HG03045 (cell line): ENCODE results near the gene VAPB.

ENCODE experiments used
- ATAC-seq: cut with Tn5 transposase; IDR thresholded peaks from one replicate; pipeline ENCODE4 v1.9.1; 2021; ENCODE audit warnings: mild to moderate bottlenecking, moderate library complexity; ENCODE audit not compliant: unreplicated experiment

The VAPB gene

DNA sequence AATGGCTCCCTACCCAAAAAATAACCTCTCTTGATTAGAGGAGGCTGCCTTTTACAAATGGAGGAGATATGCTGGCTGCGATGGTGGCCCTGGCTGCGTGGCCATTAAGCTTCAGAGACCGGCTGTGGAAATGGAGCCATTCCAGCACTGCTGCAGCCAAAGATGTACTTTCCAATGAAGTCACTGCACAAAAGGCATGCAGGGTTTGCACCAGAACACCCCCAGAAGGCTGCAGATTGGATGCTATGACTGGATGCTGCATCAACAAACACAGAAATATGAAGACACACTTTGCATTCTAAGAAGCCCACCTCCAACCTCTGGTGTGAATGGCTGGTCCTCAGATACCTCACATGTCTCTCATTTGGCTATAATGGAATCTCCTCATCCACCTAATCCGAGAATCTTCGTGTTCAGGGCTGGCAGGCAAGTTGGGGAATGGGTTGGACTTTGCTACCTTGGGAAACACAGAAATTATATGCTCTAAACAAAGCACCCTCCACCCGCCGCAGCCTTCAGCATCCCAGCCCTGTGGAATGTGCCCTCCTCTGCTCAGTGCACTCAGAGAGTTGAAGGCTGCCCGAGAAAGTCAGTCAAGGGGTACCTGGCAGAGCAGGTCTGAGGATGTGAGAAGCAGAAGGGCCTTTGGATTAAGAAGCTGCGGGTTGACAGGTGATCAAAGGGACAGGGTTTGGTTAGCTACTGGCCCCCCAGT is 90.9 kb downstream of the VAPB start:
- ATAC-seq: no peak

GRCh38 chr20:58480551-58481336 is 91.7 kb downstream of the VAPB start:
- no peak for ATAC-seq

DNA sequence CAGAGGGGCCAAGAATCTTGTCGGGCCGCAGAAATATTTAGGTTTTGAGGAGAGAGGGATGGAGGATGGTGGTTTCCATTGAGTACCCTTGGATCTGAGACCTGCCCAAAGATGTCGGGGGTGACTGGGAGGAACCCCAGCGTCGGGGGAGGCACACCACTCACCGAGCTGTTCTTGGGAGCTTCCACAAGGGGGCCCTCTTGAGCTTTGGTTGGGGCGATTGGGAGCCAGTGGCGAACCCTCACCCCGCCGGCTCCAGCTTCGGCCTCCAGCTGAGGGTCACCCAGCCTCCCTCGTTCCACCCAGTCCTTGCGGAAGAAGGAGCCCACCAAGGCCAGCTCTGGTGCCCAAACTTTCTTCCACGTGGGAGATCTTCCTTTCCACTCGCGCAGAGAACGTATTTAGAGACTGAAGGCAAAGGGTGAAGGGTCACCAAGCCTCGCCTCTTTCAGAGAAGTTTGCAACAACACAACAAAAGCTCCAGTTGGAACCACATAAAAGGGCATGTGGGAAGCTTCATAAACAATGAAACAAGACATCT is 92.5 kb downstream of the VAPB start:
- no peak for ATAC-seq

DNA sequence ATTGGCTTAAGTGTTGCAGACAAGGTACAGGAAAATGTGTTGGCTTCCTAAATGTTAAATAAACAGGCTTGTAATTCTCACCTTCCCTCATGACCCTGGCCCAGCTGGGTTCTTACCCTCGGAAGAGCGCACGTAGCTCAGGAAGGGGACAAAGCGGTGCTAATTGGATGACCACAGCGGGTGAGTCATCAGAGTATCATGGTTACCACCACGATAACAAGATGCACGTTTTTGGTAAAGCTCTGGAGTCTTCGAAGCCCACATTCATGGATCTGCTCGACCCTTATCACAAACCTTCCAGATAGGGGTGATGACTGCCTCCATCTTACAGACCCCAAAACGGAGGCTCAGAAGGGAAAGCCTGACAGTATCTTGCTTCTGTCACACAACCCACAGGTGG is 93.4 kb downstream of the VAPB start:
- no peak for ATAC-seq

DNA sequence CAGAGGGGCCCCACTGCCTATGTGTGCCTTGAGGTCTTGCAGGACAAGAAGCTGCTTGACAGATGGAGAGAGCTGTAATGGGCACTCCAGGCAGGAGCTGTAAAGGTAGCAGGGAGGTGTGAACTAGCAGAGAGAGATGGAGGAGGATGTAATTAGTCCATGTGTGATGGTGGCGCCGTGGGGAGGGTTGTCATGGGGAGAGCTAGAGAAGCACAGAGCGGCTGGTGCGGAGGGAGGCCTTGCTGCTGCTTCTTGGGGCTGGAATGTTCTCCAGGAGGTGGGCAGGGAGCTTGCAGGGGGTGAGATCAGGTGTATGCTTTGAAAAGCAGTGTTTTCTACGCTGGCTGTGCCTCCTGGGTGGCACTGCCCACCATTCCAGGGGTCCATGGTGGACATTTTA is 94.0 kb downstream of the VAPB start:
- no peak for ATAC-seq

DNA sequence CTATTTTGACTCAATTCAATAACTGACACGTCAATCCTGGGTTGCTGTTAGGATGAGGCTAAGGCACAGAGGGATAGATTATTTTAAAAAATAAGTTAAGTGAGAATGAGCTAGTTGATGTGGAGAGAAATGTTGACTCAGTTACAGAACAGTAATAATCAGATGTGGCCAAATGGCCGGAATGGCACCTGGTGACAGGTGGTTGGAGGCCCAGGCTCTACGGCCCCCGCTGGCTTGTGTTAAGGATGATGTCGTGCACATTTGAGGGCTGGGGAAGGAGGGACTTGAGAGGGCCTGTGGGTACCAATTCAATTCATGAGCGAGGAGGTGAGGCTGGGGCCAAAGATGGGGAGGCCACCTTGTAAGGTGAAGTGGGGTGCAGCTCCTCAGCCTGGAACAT is 94.4 kb downstream of the VAPB start:
- ATAC-seq: no peak

GRCh38 chr20:58485393-58485792 is 96.4 kb downstream of the VAPB start:
- no peak for ATAC-seq

DNA sequence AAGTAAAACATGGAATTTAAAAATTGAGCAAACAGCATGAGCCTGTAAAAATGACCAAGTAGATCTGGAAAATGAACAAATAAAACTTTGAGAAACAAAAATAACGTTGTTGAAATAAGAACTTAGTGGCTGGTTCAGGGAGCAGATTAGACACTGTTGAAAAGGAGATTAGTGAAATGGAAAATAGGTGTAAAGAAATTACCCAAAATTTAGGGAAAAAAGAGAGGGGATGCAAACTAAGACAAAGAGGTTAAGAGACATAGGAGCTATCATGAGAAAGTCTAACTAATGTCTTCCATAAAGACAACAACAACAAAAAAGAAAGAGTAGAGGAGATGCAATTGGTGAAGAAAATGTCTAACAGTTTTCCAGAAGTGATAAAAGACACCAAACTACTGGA is 97.2 kb downstream of the VAPB start:
- no peak for ATAC-seq

DNA sequence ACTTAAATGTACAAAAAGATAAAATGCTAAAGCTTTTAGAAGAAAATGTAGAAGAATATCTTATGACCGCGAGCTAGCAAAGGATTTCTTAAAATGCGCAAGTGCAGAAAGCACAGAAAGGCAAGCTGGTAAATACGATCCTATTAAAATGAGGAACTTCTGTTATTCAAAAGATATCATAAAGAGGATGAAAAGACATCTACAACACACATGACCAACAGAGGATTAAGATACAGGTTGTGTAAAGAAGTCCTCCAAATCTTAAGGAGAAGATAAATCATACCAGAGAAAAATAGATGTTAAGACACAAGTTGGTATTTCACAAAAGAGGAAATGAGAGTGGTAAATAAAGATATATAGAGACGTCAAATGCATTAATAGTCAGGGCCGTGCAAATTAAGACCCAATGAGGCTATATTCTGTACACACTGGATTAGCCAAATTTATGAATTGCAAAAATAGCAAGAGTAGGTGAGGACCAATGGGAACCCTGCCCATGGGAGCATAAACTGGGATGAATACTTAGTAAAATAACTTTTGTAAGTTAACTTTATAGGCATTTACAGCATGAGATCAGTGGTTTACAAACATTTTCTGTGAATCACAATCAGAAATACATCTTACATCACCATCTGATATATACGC is 103.2 kb downstream of the VAPB start:
- ATAC-seq: no peak

DNA sequence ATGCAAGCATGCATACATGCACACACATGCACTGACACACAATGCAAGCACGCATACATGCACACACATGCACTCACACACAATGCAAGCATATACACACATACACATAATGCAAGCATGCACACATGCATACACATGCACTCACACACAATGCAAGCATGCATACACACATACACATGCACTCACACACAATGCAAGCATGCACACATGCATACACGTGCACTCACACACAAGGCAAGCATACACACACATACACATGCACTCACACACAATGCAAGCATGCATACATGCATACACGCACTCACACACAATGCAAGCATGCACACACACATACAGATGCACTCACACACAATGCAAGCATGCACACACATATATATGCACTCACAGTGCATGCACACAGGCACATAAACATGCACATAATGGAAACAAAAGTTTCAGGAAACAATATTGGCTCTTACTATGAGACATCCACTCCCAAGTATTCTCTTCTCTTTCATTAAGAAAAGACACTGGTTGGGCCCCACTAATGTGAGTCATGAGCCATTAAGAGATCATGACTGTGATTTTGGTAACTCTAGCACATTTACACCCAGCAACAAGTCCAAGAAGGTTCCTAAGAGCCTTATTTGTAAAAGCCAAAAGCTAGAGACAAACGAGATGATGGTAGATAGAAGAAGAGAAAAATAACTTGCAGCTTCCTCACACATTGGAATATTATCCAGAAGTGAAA is 103.9 kb downstream of the VAPB start:
- no peak for ATAC-seq

GRCh38 chr20:58494923-58495622 is 106.0 kb downstream of the VAPB start:
- no peak for ATAC-seq

DNA sequence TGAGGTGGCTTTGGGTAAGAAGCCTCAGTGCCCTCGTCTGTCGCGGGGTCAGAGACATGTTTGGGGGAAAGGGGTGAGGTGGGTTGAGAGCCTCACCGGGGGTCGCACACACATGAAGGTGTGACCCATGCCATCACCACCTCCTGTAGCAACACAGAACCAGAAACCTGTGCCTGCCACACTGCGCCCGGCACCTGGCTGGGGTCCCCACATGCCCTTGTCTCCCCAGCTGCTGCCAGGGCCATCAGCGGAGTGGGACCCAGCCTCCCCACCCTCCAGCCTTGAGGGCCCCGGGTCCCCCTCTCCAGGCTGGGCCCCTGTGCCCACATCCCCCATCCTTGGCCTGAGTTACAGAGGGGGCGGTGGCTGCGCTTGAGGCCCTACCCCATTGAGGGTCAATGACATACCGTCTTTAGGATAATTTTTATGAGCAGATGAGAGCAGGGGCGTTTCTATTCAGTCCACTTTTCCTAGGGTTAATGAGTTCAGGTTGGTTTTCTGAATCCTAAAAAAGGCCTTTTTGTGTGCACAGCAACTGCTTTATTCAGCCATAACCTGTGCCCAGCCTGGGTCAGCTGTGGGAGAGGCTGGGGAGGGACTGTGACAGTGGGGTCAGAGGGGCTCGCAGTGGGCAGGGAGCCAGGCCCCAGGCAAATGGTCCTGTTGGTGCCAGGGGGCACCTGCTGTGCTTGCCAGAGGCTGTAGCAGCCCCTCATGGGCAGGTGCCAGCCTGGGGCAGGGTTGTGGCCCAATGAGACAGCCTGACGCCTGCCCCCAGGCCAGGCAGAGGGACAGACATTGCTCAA is 106.8 kb downstream of the VAPB start:
- no peak for ATAC-seq

- no peak for ATAC-seq
Measured at GRCh38 chr20:58496429-58496769, 107.4 kb downstream of the VAPB start.

DNA sequence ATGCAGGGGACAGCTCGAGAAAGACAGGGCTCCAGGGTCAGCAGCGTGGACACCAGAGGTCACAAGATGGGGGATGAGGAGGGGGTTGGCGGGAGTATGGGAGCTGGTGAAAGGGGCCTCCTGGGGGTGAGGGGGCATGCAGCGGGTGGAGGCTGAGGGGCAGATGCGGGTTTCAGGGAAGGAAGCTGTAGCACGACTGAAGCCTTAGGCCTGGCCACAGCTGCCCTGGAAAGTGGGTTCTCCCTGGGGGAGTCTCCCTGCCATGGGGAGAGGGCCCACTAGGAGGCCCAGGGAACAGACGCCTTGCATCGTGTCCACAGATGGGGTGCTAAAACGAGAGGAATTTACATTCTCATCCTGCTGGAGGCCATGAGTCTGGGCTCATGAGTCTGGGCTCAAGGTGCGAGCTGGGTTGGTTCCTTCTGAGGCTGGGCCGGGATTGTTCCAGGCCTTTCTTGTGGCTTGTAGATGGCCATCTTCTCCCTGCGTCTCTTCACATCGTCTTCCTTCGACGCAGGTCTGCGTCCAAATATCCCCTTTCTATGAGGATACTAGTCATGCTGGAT is 108.1 kb downstream of the VAPB start:
- no peak for ATAC-seq

- ATAC-seq: no peak
Measured at GRCh38 chr20:58497724-58498469, 108.9 kb downstream of the VAPB start.

DNA sequence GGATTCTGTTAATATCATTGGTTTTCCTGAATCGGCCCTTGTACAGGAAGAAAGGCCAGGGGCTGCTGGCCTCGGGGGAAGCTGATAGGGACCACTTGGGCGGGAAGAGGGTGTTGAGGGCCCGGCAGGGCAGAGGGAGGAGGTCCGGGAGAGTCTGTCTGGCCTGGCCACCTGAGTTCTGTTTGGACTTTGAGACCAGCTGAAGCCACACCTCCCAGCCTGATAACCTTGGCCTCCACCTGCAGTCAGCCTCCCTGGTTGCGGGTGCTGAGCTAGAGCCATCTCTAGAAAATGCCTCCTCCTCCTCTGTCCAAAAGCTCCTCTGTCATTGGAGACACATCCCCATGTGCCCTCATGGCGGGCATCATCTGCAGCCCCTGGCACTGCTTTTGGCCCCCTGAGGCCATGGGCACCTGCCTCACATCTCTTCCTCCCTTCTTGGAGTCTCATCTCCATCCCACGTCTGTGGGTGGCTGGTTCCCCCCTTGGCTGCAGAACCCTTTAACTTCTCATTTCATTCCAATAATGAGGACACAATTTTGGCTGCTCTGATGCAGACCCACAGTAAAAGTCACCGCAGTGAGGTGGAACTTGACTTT is 109.5 kb downstream of the VAPB start:
- ATAC-seq: no peak

GRCh38 chr20:58500256-58500655 is 111.2 kb downstream of the VAPB start:
- ATAC-seq: no peak
